ENCODE results near the gene PTPRQ. TPM values are rescaled to one million over a fixed set of nuclear protein-coding genes. Genes with fewer than 3 reads are reported as not detected.

The PTPRQ gene
- total and polyA plus RNA-seq, 2 of the 8 experiments (the other 6 are each of a cell fraction or from before 2014, with no cell fraction given): not detected

GRCh38 chr12:80709811-80710726 is 266.0 kb downstream of the PTPRQ start (continued):
- TF ChIP-seq, protein P1, sequence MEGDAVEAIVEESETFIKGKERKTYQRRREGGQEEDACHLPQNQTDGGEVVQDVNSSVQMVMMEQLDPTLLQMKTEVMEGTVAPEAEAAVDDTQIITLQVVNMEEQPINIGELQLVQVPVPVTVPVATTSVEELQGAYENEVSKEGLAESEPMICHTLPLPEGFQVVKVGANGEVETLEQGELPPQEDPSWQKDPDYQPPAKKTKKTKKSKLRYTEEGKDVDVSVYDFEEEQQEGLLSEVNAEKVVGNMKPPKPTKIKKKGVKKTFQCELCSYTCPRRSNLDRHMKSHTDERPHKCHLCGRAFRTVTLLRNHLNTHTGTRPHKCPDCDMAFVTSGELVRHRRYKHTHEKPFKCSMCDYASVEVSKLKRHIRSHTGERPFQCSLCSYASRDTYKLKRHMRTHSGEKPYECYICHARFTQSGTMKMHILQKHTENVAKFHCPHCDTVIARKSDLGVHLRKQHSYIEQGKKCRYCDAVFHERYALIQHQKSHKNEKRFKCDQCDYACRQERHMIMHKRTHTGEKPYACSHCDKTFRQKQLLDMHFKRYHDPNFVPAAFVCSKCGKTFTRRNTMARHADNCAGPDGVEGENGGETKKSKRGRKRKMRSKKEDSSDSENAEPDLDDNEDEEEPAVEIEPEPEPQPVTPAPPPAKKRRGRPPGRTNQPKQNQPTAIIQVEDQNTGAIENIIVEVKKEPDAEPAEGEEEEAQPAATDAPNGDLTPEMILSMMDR (IDR thresholded peaks at IDR 0.05; ENCODE audit: control extremely low read depth in 1 of 3, insufficient read depth in 1 of 3, low read depth in 1 of 3, low read length in 3 of 3): peak; percentile 66 to 91 (median 76)
- TF ChIP-seq ZNF274 (IDR thresholded peaks at IDR 0.05; ENCODE audit: borderline replicate concordance, extremely low read depth, low read length) (no peak), SUZ12 (IDR thresholded peaks at IDR 0.05; ENCODE audit: low read length) (peak; percentile 72)

Measured in H1 (cell line).